Hepatocyte (in vitro differentiated cells): ENCODE results near the gene CLIC5. TPM values are rescaled to one million over a fixed set of nuclear protein-coding genes. Genes with fewer than 3 reads are reported as not detected.

Experiments used
- DNase-seq: peaks from one replicate; pipeline ENCODE4 v3.0.0-alpha.2; 2016; ENCODE audit warnings: low spot score
- H2AFZ ChIP-seq: fragments of 200-600 bp; sonication (generic); 2 replicates; pipeline ENCODE4 v1.6.0; 2016; ENCODE audit warnings: antibody characterized with exemption, mild to moderate bottlenecking
- H3K27ac ChIP-seq: fragments of 200-600 bp; sonication (generic); 2 replicates; pipeline ENCODE4 v1.5.1; 2016; ENCODE audit warnings: mild to moderate bottlenecking
- H3K27me3 ChIP-seq: fragments of 200-600 bp; sonication (generic); 2 replicates; pipeline ENCODE4 v1.6.1; 2016
- H3K36me3 ChIP-seq: fragments of 200-600 bp; sonication (generic); replicated peaks from 2 replicates; pipeline ENCODE4 v1.5.1; 2016; ENCODE audit warnings: low read depth; ENCODE audit not compliant: insufficient read depth
- H3K4me1 ChIP-seq: fragments of 200-600 bp; sonication (generic); 2 replicates; pipeline ENCODE4 v1.5.1; 2016; ENCODE audit warnings: mild to moderate bottlenecking, moderate library complexity; ENCODE audit not compliant: insufficient read depth
- H3K4me2 ChIP-seq: fragments of 200-600 bp; sonication (generic); 2 replicates; pipeline ENCODE4 v1.6.0; 2016
- H3K4me3 ChIP-seq: fragments of 200-600 bp; sonication (generic); 2 replicates; pipeline ENCODE4 v1.5.1; 2016; ENCODE audit warnings: mild to moderate bottlenecking
- H3K79me2 ChIP-seq: fragments of 200-600 bp; sonication (generic); 2 replicates; pipeline ENCODE4 v1.6.0; 2017; ENCODE audit warnings: mild to moderate bottlenecking
- H3K9me2 ChIP-seq: fragments of 200-600 bp; sonication (generic); replicated peaks from 2 replicates; pipeline ENCODE4 v1.6.0; 2017; ENCODE audit warnings: mild to moderate bottlenecking; ENCODE audit not compliant: insufficient read depth
- H3K9me3 ChIP-seq: fragments of 200-600 bp; sonication (generic); 2 replicates; pipeline ENCODE4 v1.5.1; 2016; ENCODE audit warnings: low read depth, mild to moderate bottlenecking
- H4K20me1 ChIP-seq: fragments of 200-600 bp; sonication (generic); 2 replicates; pipeline ENCODE4 v1.6.0; 2016; ENCODE audit warnings: mild to moderate bottlenecking; ENCODE audit not compliant: insufficient read depth, poor library complexity, severe bottlenecking
- EZH2 ChIP-seq: fragments of 200-600 bp; sonication (generic); IDR thresholded peaks from 2 replicates; pipeline ENCODE4 v1.6.1; 2016; ENCODE audit warnings: antibody characterized with exemption, mild to moderate bottlenecking, borderline replicate concordance
- EZH2phosphoT487 ChIP-seq: fragments of 200-600 bp; sonication (generic); IDR thresholded peaks from one replicate; pipeline ENCODE4 v1.6.1; 2018; ENCODE audit warnings: antibody characterized with exemption, mild to moderate bottlenecking, low read depth, moderate library complexity; ENCODE audit not compliant: unreplicated experiment, severe bottlenecking
- WGBS: methylation state at CpG from one replicate; pipeline ENCODE4 v1.1.6; 2016; ENCODE audit warnings: low lambda C conversion rate; ENCODE audit errors: missing lambda C conversion rate; 5-methylcytosine and 5-hydroxymethylcytosine counted together
- polyA plus RNA-seq: library from polyadenylated mRNA; unstranded; fragments of >200 nt; fragmentation: Nextera tagmentation; extraction: Ambion mirVana; gene quantifications from 2 replicates; pipeline ENCODE4 v1.2.1, GENCODE V29; 2016
- total RNA-seq: library from RNA; depleted of rRNA; stranded (reverse); fragments of >200 nt; gene quantifications from 2 replicates; pipeline ENCODE4 v1.2.3, GENCODE V29; 2014
- TF ChIP-seq, protein P1 (sequence below): fragments of 200-600 bp; sonication (generic); IDR thresholded peaks from 2 replicates; pipeline ENCODE4 v1.5.1; 2016; ENCODE audit warnings: antibody characterized with exemption, mild to moderate bottlenecking; ENCODE audit not compliant: poor library complexity

CLIC5 gene
- total and polyA plus RNA-seq, 2 experiments from 2014 or later: 6.0 to 12.1 TPM

DNA sequence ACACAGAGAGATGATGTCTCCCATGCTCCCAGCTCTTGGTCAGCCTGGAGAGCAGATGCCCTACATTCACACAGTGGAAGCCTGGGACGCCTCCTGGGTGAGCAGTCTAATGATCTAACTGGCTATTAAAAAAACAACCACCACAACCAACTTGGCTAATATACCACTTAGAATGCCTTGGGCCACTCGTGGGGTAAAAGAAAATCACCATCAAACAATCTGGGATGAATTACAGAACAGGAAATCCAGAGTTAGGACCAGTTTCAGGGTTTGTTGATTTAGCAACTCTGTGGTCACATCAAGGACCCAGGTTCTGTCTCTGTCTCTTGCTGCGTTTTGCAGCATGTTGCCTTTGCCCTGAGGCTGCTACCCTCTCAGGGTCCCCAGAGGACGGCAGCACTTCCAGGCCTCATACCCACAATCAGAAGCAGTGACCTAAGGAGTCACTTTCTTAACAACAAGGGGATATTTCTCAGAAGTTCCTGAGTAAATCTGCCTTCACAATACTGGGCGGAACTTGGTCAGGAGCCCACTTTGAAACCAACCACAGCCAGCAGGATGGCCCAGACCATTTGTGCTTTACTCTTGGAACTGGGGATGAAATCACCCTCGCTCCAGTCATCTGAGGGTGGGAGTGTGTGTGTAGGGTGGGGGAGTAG, 118.7 kb downstream of the CLIC5 start:
- Histone ChIP-seq H3K9me2 (no peaks in the 10 kb centered on the region), H4K20me1 (no peaks in the 10 kb centered on the region), H3K27ac (no peak overlapping the region), H3K79me2 (no peaks in the 10 kb centered on the region), H3K9me3 (no peaks in the 10 kb centered on the region), H3K36me3 (no peaks in the 10 kb centered on the region), H2AFZ (no peak overlapping the region), H3K4me2 (no peak overlapping the region), H3K27me3 (no peaks in the 10 kb centered on the region), H3K4me1 (no peaks in the 10 kb centered on the region), H3K4me3 (no peak overlapping the region)
- TF ChIP-seq, protein P1, sequence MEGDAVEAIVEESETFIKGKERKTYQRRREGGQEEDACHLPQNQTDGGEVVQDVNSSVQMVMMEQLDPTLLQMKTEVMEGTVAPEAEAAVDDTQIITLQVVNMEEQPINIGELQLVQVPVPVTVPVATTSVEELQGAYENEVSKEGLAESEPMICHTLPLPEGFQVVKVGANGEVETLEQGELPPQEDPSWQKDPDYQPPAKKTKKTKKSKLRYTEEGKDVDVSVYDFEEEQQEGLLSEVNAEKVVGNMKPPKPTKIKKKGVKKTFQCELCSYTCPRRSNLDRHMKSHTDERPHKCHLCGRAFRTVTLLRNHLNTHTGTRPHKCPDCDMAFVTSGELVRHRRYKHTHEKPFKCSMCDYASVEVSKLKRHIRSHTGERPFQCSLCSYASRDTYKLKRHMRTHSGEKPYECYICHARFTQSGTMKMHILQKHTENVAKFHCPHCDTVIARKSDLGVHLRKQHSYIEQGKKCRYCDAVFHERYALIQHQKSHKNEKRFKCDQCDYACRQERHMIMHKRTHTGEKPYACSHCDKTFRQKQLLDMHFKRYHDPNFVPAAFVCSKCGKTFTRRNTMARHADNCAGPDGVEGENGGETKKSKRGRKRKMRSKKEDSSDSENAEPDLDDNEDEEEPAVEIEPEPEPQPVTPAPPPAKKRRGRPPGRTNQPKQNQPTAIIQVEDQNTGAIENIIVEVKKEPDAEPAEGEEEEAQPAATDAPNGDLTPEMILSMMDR: no peak
- TF ChIP-seq EZH2phosphoT487 (no peak), EZH2 (no peak)
- WGBS: 55% methylated on average over 6 of the region's 6 CpGs
- DNase-seq: no peak

DNA sequence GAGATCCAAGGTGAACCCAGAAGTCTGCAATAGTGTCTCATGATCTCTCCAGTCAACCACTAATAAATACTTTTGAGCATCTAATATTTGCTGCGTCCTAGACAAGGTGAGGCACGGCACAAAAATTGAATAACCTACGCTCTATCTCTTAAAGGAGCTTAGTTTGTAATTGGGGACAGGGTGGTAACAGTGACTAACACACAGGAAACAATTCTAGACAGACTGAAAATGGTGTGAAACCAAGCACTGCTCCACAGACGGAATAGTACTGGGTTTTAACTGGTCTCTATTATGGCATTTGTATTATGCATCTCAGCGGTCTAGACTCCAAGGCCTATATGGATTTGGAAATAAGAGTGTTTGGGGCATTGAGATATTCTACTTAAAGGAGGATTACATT, 120.1 kb downstream of the CLIC5 start:
- no peak for DNase-seq
- H2AFZ ChIP-seq: no peak overlapping the region
- no peak overlapping the region for H3K4me2 ChIP-seq
- no peak overlapping the region for H3K27ac ChIP-seq
- H3K9me3 ChIP-seq: no peaks in the 10 kb centered on the region
- no peak for TF ChIP-seq EZH2phosphoT487
- H3K79me2 ChIP-seq: no peaks in the 10 kb centered on the region
- no peaks in the 10 kb centered on the region for H3K4me1 ChIP-seq
- no peak overlapping the region for H3K4me3 ChIP-seq
- 57% methylated on average over 5 of the region's 5 CpGs for WGBS
- no peaks in the 10 kb centered on the region for H4K20me1 ChIP-seq
- no peaks in the 10 kb centered on the region for H3K27me3 ChIP-seq
- no peaks in the 10 kb centered on the region for H3K9me2 ChIP-seq
- H3K36me3 ChIP-seq: no peaks in the 10 kb centered on the region

GRCh38 chr6:45892696-45893245, 122.9 kb downstream of the CLIC5 start:
- H4K20me1 ChIP-seq: no peaks in the 10 kb centered on the region
- no peaks in the 10 kb centered on the region for H3K4me1 ChIP-seq
- no peak for DNase-seq
- H3K79me2 ChIP-seq: no peaks in the 10 kb centered on the region
- H2AFZ ChIP-seq: no peak overlapping the region
- no peaks in the 10 kb centered on the region for H3K27me3 ChIP-seq
- no peak overlapping the region for H3K4me2 ChIP-seq
- no peaks in the 10 kb centered on the region for H3K9me3 ChIP-seq
- H3K36me3 ChIP-seq: no peaks in the 10 kb centered on the region
- no peak overlapping the region for H3K4me3 ChIP-seq
- no peaks in the 10 kb centered on the region for H3K9me2 ChIP-seq
- 58% methylated on average over 4 of the region's 4 CpGs for WGBS
- TF ChIP-seq EZH2 (no peak), EZH2phosphoT487 (no peak)
- TF ChIP-seq, protein P1: no peak
- no peak overlapping the region for H3K27ac ChIP-seq

GRCh38 chr6:45892196-45892595, 123.5 kb downstream of the CLIC5 start:
- no peak for TF ChIP-seq EZH2phosphoT487
- TF ChIP-seq, protein P1: no peak
- no peak for TF ChIP-seq EZH2
- Histone ChIP-seq H3K27me3 (no peaks in the 10 kb centered on the region), H3K4me3 (no peak overlapping the region), H3K9me2 (no peaks in the 10 kb centered on the region), H4K20me1 (no peaks in the 10 kb centered on the region), H2AFZ (no peak overlapping the region), H3K9me3 (no peaks in the 10 kb centered on the region), H3K36me3 (no peaks in the 10 kb centered on the region), H3K4me2 (no peak overlapping the region), H3K79me2 (no peaks in the 10 kb centered on the region), H3K27ac (no peak overlapping the region), H3K4me1 (no peaks in the 10 kb centered on the region)
- no peak for DNase-seq
- 92% methylated on average over 2 of the region's 2 CpGs for WGBS
